Measurements from ENCODE around the gene TGFB2. TPM values are rescaled to one million over a fixed set of nuclear protein-coding genes. Genes with fewer than 3 reads are reported as not detected.

TGFB2 gene
- total RNA-seq, 1 donor = 13.4 TPM

- H3K4me2 ChIP-seq (ENCODE audit: insufficient read depth, low read length) = peak overlapping the region; percentile 18
- H4K20me1 ChIP-seq (ENCODE audit: insufficient read depth, low read length) = no peaks in the 10 kb centered on the region
- no peaks in the 10 kb centered on the region for H3K36me3 ChIP-seq (ENCODE audit: insufficient read depth, low read length)
- peaks cover 23% of the 10 kb centered on the region for H3K4me1 ChIP-seq (ENCODE audit: insufficient read depth, low read length)
- TF ChIP-seq, protein P1, sequence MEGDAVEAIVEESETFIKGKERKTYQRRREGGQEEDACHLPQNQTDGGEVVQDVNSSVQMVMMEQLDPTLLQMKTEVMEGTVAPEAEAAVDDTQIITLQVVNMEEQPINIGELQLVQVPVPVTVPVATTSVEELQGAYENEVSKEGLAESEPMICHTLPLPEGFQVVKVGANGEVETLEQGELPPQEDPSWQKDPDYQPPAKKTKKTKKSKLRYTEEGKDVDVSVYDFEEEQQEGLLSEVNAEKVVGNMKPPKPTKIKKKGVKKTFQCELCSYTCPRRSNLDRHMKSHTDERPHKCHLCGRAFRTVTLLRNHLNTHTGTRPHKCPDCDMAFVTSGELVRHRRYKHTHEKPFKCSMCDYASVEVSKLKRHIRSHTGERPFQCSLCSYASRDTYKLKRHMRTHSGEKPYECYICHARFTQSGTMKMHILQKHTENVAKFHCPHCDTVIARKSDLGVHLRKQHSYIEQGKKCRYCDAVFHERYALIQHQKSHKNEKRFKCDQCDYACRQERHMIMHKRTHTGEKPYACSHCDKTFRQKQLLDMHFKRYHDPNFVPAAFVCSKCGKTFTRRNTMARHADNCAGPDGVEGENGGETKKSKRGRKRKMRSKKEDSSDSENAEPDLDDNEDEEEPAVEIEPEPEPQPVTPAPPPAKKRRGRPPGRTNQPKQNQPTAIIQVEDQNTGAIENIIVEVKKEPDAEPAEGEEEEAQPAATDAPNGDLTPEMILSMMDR (IDR thresholded peaks at IDR 0.05; ENCODE audit: extremely low read depth, low read depth, low read length) = no peak
- DNase-seq (ENCODE audit: insufficient read length, low spot score, missing footprints) = no peak
- H3K27me3 ChIP-seq (ENCODE audit: insufficient read depth, low read length) = no peaks in the 10 kb centered on the region
- no peaks in the 10 kb centered on the region for H3K9me3 ChIP-seq (ENCODE audit: low read depth, low read length)
- peak overlapping the region; percentile 75 for H3K27ac ChIP-seq (ENCODE audit: low read depth, low read length)
- no peak overlapping the region for H3K4me3 ChIP-seq (ENCODE audit: insufficient read depth, low read length)
- no peak overlapping the region for H2AFZ ChIP-seq (ENCODE audit: low read length)
- H3K79me2 ChIP-seq (ENCODE audit: insufficient read depth, low read length) = peaks cover 5% of the 10 kb centered on the region
Observed at GRCh38 chr1:218412171-218412570, 67.0 kb downstream of the TGFB2 start.

DNA sequence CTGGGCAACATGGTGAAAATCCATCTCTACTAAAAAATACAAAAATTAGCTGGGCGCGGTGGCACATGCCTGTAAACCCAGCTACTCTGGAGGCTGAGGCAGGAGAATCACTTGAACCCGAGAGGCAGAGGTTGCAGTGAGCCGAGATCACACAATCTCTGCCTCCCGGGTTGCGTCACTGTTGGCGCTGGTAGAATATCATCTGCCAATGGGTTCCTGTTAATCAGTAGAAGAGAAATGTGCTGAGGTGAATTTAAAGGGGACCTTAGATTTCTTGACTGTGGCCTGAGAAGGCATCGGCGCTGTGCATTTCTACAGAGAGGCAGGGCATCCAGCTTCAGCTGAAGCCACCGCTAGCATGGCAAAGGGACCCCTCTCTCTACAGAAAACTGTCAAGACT, 68.0 kb downstream of the TGFB2 start:
- Histone ChIP-seq H3K27me3 (ENCODE audit: insufficient read depth, low read length) (no peaks in the 10 kb centered on the region), H3K4me2 (ENCODE audit: insufficient read depth, low read length) (no peak overlapping the region), H3K36me3 (ENCODE audit: insufficient read depth, low read length) (no peaks in the 10 kb centered on the region), H3K9me3 (ENCODE audit: low read depth, low read length) (no peaks in the 10 kb centered on the region), H3K4me1 (ENCODE audit: insufficient read depth, low read length) (peaks cover 23% of the 10 kb centered on the region), H4K20me1 (ENCODE audit: insufficient read depth, low read length) (no peaks in the 10 kb centered on the region), H3K79me2 (ENCODE audit: insufficient read depth, low read length) (peaks cover 5% of the 10 kb centered on the region), H2AFZ (ENCODE audit: low read length) (no peak overlapping the region), H3K4me3 (ENCODE audit: insufficient read depth, low read length) (no peak overlapping the region), H3K27ac (ENCODE audit: low read depth, low read length) (no peak overlapping the region)
- TF ChIP-seq, protein P1 (IDR thresholded peaks at IDR 0.05; ENCODE audit: extremely low read depth, low read depth, low read length) = no peak
- no peak for DNase-seq (ENCODE audit: insufficient read length, low spot score, missing footprints)

GRCh38 chr1:218414060-218414728, 69.1 kb downstream of the TGFB2 start:
- H3K27me3 ChIP-seq (ENCODE audit: insufficient read depth, low read length) = no peaks in the 10 kb centered on the region
- peaks cover 23% of the 10 kb centered on the region for H3K4me1 ChIP-seq (ENCODE audit: insufficient read depth, low read length)
- H3K27ac ChIP-seq (ENCODE audit: low read depth, low read length) = no peak overlapping the region
- no peaks in the 10 kb centered on the region for H4K20me1 ChIP-seq (ENCODE audit: insufficient read depth, low read length)
- no peak overlapping the region for H3K4me3 ChIP-seq (ENCODE audit: insufficient read depth, low read length)
- no peak overlapping the region for H2AFZ ChIP-seq (ENCODE audit: low read length)
- DNase-seq (ENCODE audit: insufficient read length, low spot score, missing footprints) = no peak
- TF ChIP-seq, protein P1 (IDR thresholded peaks at IDR 0.05; ENCODE audit: extremely low read depth, low read depth, low read length) = no peak
- no peak overlapping the region for H3K4me2 ChIP-seq (ENCODE audit: insufficient read depth, low read length)
- H3K9me3 ChIP-seq (ENCODE audit: low read depth, low read length) = no peaks in the 10 kb centered on the region
- no peaks in the 10 kb centered on the region for H3K36me3 ChIP-seq (ENCODE audit: insufficient read depth, low read length)
- H3K79me2 ChIP-seq (ENCODE audit: insufficient read depth, low read length) = peaks cover 5% of the 10 kb centered on the region

GRCh38 chr1:218415726-218416125, 70.6 kb downstream of the TGFB2 start:
- DNase-seq (ENCODE audit: insufficient read length, low spot score, missing footprints) = no peak
- TF ChIP-seq, protein P1 (IDR thresholded peaks at IDR 0.05; ENCODE audit: extremely low read depth, low read depth, low read length) = no peak
- peaks cover 8% of the 10 kb centered on the region for H3K79me2 ChIP-seq (ENCODE audit: insufficient read depth, low read length)

More at GRCh38 chr1:218415726-218416125, 70.6 kb downstream of the TGFB2 start:
- peaks cover 11% of the 10 kb centered on the region for H3K4me1 ChIP-seq (ENCODE audit: insufficient read depth, low read length)
- H3K9me3 ChIP-seq (ENCODE audit: low read depth, low read length) = no peaks in the 10 kb centered on the region
- no peaks in the 10 kb centered on the region for H4K20me1 ChIP-seq (ENCODE audit: insufficient read depth, low read length)
- H2AFZ ChIP-seq (ENCODE audit: low read length) = no peak overlapping the region
- no peaks in the 10 kb centered on the region for H3K27me3 ChIP-seq (ENCODE audit: insufficient read depth, low read length)
- no peak overlapping the region for H3K27ac ChIP-seq (ENCODE audit: low read depth, low read length)
- no peak overlapping the region for H3K4me3 ChIP-seq (ENCODE audit: insufficient read depth, low read length)
- no peak overlapping the region for H3K4me2 ChIP-seq (ENCODE audit: insufficient read depth, low read length)
- H3K36me3 ChIP-seq (ENCODE audit: insufficient read depth, low read length) = no peaks in the 10 kb centered on the region
